Fibroblast of lung (primary cell): ENCODE data around the gene RELCH. TPM values are rescaled to one million over a fixed set of nuclear protein-coding genes. Genes with fewer than 3 reads are reported as not detected.

Experiments used
- DNase-seq, 2 donors: peaks; one replicate each; pipeline versions ENCODE4 v3.0.0 to v3.0.0-alpha.2; 2010; ENCODE audit warnings: low read depth in 2 of 2
- H2AFZ ChIP-seq: 2 replicates; pipeline ENCODE4 v1.5.1; 2012; ENCODE audit warnings: low read length, control low read depth, inconsistent platforms
- H3K27ac ChIP-seq: 2 replicates; pipeline ENCODE4 v1.5.1; 2011; ENCODE audit warnings: low read length, control low read depth; ENCODE audit not compliant: insufficient read depth
- H3K27me3 ChIP-seq: 2 replicates; pipeline ENCODE4 v1.5.1; 2011; ENCODE audit warnings: mild to moderate bottlenecking, low read length; ENCODE audit not compliant: control insufficient read depth, insufficient read depth
- H3K36me3 ChIP-seq: 2 replicates; pipeline ENCODE4 v1.5.1; 2011; ENCODE audit warnings: low read length; ENCODE audit not compliant: control insufficient read depth, insufficient read depth
- H3K4me1 ChIP-seq: 2 replicates; pipeline ENCODE4 v1.5.1; 2011; ENCODE audit warnings: low read length; ENCODE audit not compliant: control insufficient read depth, insufficient read depth; ENCODE audit errors: extremely low read depth
- H3K4me2 ChIP-seq: 2 replicates; pipeline ENCODE4 v1.5.1; 2011; ENCODE audit warnings: low read length, control low read depth; ENCODE audit not compliant: insufficient read depth; ENCODE audit errors: extremely low read depth
- H3K4me3 ChIP-seq, 4 experiments: fragments of 200-600 bp in 1 of 4; sonication (generic) in 1 of 4; replicated peaks in 1 of 4; 2 replicates each; pipeline ENCODE4 v1.5.1; 2011 to 2016; ENCODE audit warnings: low read length in 4 of 4, low read depth in 3 of 4, mild to moderate bottlenecking in 3 of 4, control low read depth in 2 of 4, inconsistent platforms in 1 of 4, mixed read lengths in 1 of 4; ENCODE audit not compliant: insufficient read depth in 1 of 4; ENCODE audit errors: control extremely low read depth in 1 of 4
- H3K79me2 ChIP-seq: 2 replicates; pipeline ENCODE4 v1.5.1; 2012; ENCODE audit warnings: mild to moderate bottlenecking, low read length, inconsistent platforms; ENCODE audit not compliant: control insufficient read depth, insufficient read depth
- H3K9ac ChIP-seq: 2 replicates; pipeline ENCODE4 v1.5.1; 2011; ENCODE audit warnings: mild to moderate bottlenecking, low read length, control low read depth; ENCODE audit not compliant: insufficient read depth
- H3K9me3 ChIP-seq: 2 replicates; pipeline ENCODE4 v1.5.1; 2012; ENCODE audit warnings: low read depth, low read length; ENCODE audit not compliant: control insufficient read depth, insufficient read depth
- H4K20me1 ChIP-seq: 2 replicates; pipeline ENCODE4 v1.5.1; 2011; ENCODE audit warnings: low read length; ENCODE audit not compliant: control insufficient read depth, insufficient read depth; ENCODE audit errors: extremely low read depth
- CTCF ChIP-seq, 2 donors: IDR thresholded peaks in 1 of 2; conservative IDR thresholded peaks in 1 of 2; 1 replicate in 1 of 2; 2 replicates in 1 of 2; pipeline ENCODE4 v1.5.1; 2011 to 2012; ENCODE audit warnings: low read length in 2 of 2, control low read depth in 1 of 2, inconsistent platforms in 1 of 2, low read depth in 1 of 2, mild to moderate bottlenecking in 1 of 2
- EZH2 ChIP-seq: IDR thresholded peaks from 2 replicates; pipeline ENCODE4 v1.5.1; 2012; ENCODE audit warnings: low read length, control low read depth, mild to moderate bottlenecking; ENCODE audit errors: missing control alignments
- polyA plus RNA-seq, 2 donors: library from polyadenylated mRNA; depleted of rRNA in 1 of 2; stranded (reverse) in 1 of 2; unstranded in 1 of 2; fragments of >200 nt; gene quantifications; 2 replicates each; pipeline ENCODE4 v1.2.1, GENCODE V29; 2011 to 2012; ENCODE audit warnings: missing spikeins in 1 of 2
- total RNA-seq: library from RNA; depleted of rRNA; stranded (reverse); fragments of >200 nt; gene quantifications from 2 replicates; pipeline ENCODE4 v1.2.1, GENCODE V29; 2014

The RELCH gene
- total and polyA plus RNA-seq, 2 donors (not counting 1 experiment from before 2014, with no cell fraction given) = 13.1 to 34.5 TPM

- no peak overlapping the region for H3K27ac ChIP-seq
- no peak overlapping the region for H3K9ac ChIP-seq
- H3K79me2 ChIP-seq = peaks cover 57% of the 10 kb centered on the region
- H3K4me2 ChIP-seq = no peak overlapping the region
- H3K36me3 ChIP-seq = no peaks in the 10 kb centered on the region
- H3K9me3 ChIP-seq = no peaks in the 10 kb centered on the region
- TF ChIP-seq CTCF (conservative IDR thresholded peaks at IDR 0.05 in 1 of 2, IDR thresholded peaks at IDR 0.05 in 1 of 2; ENCODE audit: low read depth in 1 of 2, low read length in 2 of 2) (no peak), EZH2 (no peak)
- no peak for DNase-seq
- no peak overlapping the region for H2AFZ ChIP-seq
- peaks cover 3% of the 10 kb centered on the region for H4K20me1 ChIP-seq
- H3K27me3 ChIP-seq = no peaks in the 10 kb centered on the region
- no peak overlapping the region for H3K4me3 ChIP-seq
- H3K4me1 ChIP-seq = no peaks in the 10 kb centered on the region
Observed at GRCh38 chr18:62196980-62197379, 9.9 kb downstream of the RELCH start.

- Histone ChIP-seq H3K79me2 (peaks cover 50% of the 10 kb centered on the region), H3K27me3 (no peaks in the 10 kb centered on the region), H3K9ac (no peak overlapping the region)
Observed at GRCh38 chr18:62198259-62198658, 11.2 kb downstream of the RELCH start.

GRCh38 chr18:62199629-62200028 lies 12.6 kb downstream of the RELCH start:
- Histone ChIP-seq H3K27me3 (no peaks in the 10 kb centered on the region), H3K4me1 (no peaks in the 10 kb centered on the region), H2AFZ (no peak overlapping the region), H3K4me3 (no peak overlapping the region), H3K9me3 (no peaks in the 10 kb centered on the region), H3K79me2 (peaks cover 45% of the 10 kb centered on the region), H3K36me3 (no peaks in the 10 kb centered on the region), H4K20me1 (peaks cover 3% of the 10 kb centered on the region), H3K27ac (no peak overlapping the region), H3K4me2 (no peak overlapping the region), H3K9ac (no peak overlapping the region)
- TF ChIP-seq CTCF (conservative IDR thresholded peaks at IDR 0.05 in 1 of 2, IDR thresholded peaks at IDR 0.05 in 1 of 2; ENCODE audit: low read depth in 1 of 2, low read length in 2 of 2) (no peak), EZH2 (no peak)
- no peak for DNase-seq

More at GRCh38 chr18:62198259-62198658, 11.2 kb downstream of the RELCH start:
- Histone ChIP-seq H3K9me3 (no peaks in the 10 kb centered on the region), H3K27ac (no peak overlapping the region), H3K4me3 (no peak overlapping the region), H3K36me3 (no peaks in the 10 kb centered on the region), H4K20me1 (peaks cover 3% of the 10 kb centered on the region), H3K4me1 (no peaks in the 10 kb centered on the region), H3K4me2 (no peak overlapping the region), H2AFZ (no peak overlapping the region)
- no peak for TF ChIP-seq EZH2
- no peak for TF ChIP-seq CTCF (conservative IDR thresholded peaks at IDR 0.05 in 1 of 2, IDR thresholded peaks at IDR 0.05 in 1 of 2; ENCODE audit: low read depth in 1 of 2, low read length in 2 of 2)
- no peak for DNase-seq
